H9 (cell line): Measurements from ENCODE around the gene HSD17B12. TPM values are rescaled to one million over a fixed set of nuclear protein-coding genes. Genes with fewer than 3 reads are reported as not detected.
A peak's percentile ranks its signal among the peaks of the same experiment; 100 is the strongest.

ENCODE experiments used
- DNase-seq: peaks from one replicate; pipeline ENCODE4 v3.0.0-alpha.2; 2017
- H2AFZ ChIP-seq: one replicate; pipeline ENCODE4 v1.6.1; 2013; ENCODE audit warnings: mild to moderate bottlenecking, low read length, control low read depth, moderate library complexity
- H2AK5ac ChIP-seq: 2 replicates; pipeline ENCODE4 v1.6.1; 2013; ENCODE audit warnings: low read length, control low read depth, mixed read lengths; ENCODE audit not compliant: insufficient read length
- H2BK120ac ChIP-seq: one replicate; pipeline ENCODE4 v1.6.1; 2013; ENCODE audit warnings: low read depth, mild to moderate bottlenecking, low read length, control low read depth, inconsistent platforms; ENCODE audit not compliant: poor library complexity, severe bottlenecking
- H2BK12ac ChIP-seq: 2 replicates; pipeline ENCODE4 v1.6.1; 2013; ENCODE audit warnings: low read length, control low read depth, mixed read lengths, low read depth; ENCODE audit not compliant: insufficient read length
- H2BK15ac ChIP-seq: 2 replicates; pipeline ENCODE4 v1.6.1; 2013; ENCODE audit warnings: low read depth, low read length, control low read depth
- H2BK20ac ChIP-seq: one replicate; pipeline ENCODE4 v1.6.1; 2013; ENCODE audit warnings: low read depth, mild to moderate bottlenecking, low read length, control low read depth, inconsistent platforms; ENCODE audit not compliant: poor library complexity, severe bottlenecking
- H2BK5ac ChIP-seq: 2 replicates; pipeline ENCODE4 v1.6.1; 2013; ENCODE audit warnings: low read length, control low read depth, mixed read lengths; ENCODE audit not compliant: insufficient read length
- H3K14ac ChIP-seq: 2 replicates; pipeline ENCODE4 v1.6.1; 2013; ENCODE audit warnings: low read length, control low read depth; ENCODE audit not compliant: insufficient read depth
- H3K18ac ChIP-seq: 2 replicates; pipeline ENCODE4 v1.6.1; 2013; ENCODE audit warnings: low read depth, mild to moderate bottlenecking, mixed read lengths, low read length, control low read depth; ENCODE audit not compliant: insufficient read length
- H3K23ac ChIP-seq: 2 replicates; pipeline ENCODE4 v1.6.1; 2013; ENCODE audit warnings: low read length, control low read depth, mixed read lengths, low read depth; ENCODE audit not compliant: insufficient read length
- H3K23me2 ChIP-seq: 2 replicates; pipeline ENCODE4 v1.6.1; 2013; ENCODE audit warnings: low read depth, mild to moderate bottlenecking, mixed read lengths, low read length, control low read depth; ENCODE audit not compliant: insufficient read length, poor library complexity, severe bottlenecking
- H3K27ac ChIP-seq: 2 replicates; pipeline ENCODE4 v1.5.1; 2013; ENCODE audit warnings: low read length, control low read depth, mixed read lengths, low read depth; ENCODE audit not compliant: insufficient read length
- H3K27me3 ChIP-seq: 2 replicates; pipeline ENCODE4 v1.6.1; 2013; ENCODE audit warnings: low read length, control low read depth, inconsistent platforms; ENCODE audit not compliant: insufficient read depth
- H3K4ac ChIP-seq: 2 replicates; pipeline ENCODE4 v1.6.1; 2013; ENCODE audit warnings: low read depth, mild to moderate bottlenecking, control low read depth, inconsistent platforms, low read length, moderate library complexity
- H3K4me1 ChIP-seq: 2 replicates; pipeline ENCODE4 v1.6.1; 2013; ENCODE audit warnings: low read length, control low read depth, inconsistent platforms; ENCODE audit not compliant: insufficient read depth
- H3K4me2 ChIP-seq: 2 replicates; pipeline ENCODE4 v1.6.1; 2013; ENCODE audit warnings: low read length, control low read depth, mixed read lengths; ENCODE audit not compliant: insufficient read length, insufficient read depth
- H3K56ac ChIP-seq: 2 replicates; pipeline ENCODE4 v1.6.1; 2013; ENCODE audit warnings: low read depth, mild to moderate bottlenecking, mixed read lengths, low read length, control low read depth; ENCODE audit not compliant: insufficient read length
- H3K79me1 ChIP-seq: 2 replicates; pipeline ENCODE4 v1.6.1; 2013; ENCODE audit warnings: low read depth, mild to moderate bottlenecking, moderate library complexity, low read length, control low read depth, inconsistent platforms; ENCODE audit not compliant: insufficient read depth, poor library complexity, severe bottlenecking
- H3K79me2 ChIP-seq: 2 replicates; pipeline ENCODE4 v1.6.1; 2013; ENCODE audit warnings: low read length, control low read depth, inconsistent platforms; ENCODE audit not compliant: insufficient read depth
- H3K9ac ChIP-seq: 2 replicates; pipeline ENCODE4 v1.6.1; 2013; ENCODE audit warnings: low read length, control low read depth, mixed read lengths; ENCODE audit not compliant: insufficient read length; ENCODE audit errors: extremely low read depth
- H3K9me3 ChIP-seq: one replicate; pipeline ENCODE4 v1.6.1; 2013; ENCODE audit warnings: low read depth, low read length, inconsistent platforms; ENCODE audit not compliant: control insufficient read depth
- H3T11ph ChIP-seq: one replicate; pipeline ENCODE4 v1.6.1; 2013; ENCODE audit warnings: mild to moderate bottlenecking, low read length, control low read depth, inconsistent platforms
- H4K20me1 ChIP-seq: one replicate; pipeline ENCODE4 v1.6.1; 2013; ENCODE audit not compliant: control insufficient read depth, insufficient read length, insufficient read depth
- H4K5ac ChIP-seq: 2 replicates; pipeline ENCODE4 v1.6.1; 2013; ENCODE audit warnings: low read depth, mild to moderate bottlenecking, mixed read lengths, low read length, control low read depth; ENCODE audit not compliant: insufficient read length
- H4K8ac ChIP-seq: replicated peaks from 2 replicates; pipeline ENCODE4 v1.6.1; 2013; ENCODE audit warnings: low read length, control low read depth, mixed read lengths, low read depth; ENCODE audit not compliant: insufficient read length
- H4K91ac ChIP-seq: 2 replicates; pipeline ENCODE4 v1.6.1; 2013; ENCODE audit warnings: low read depth, mild to moderate bottlenecking, moderate library complexity, mixed read lengths, low read length, control low read depth; ENCODE audit not compliant: insufficient read length
- H3K27ac Mint-ChIP-seq, 3 experiments: 2 replicates in 2 of 3; 3 replicates in 1 of 3; pipeline ENCODE4 v1.8.0; 2020 to 2021; ENCODE audit warnings: mixed read lengths in 3 of 3, mild to moderate bottlenecking in 1 of 3, moderate library complexity in 1 of 3
- H3K27me3 Mint-ChIP-seq: 2 replicates; pipeline ENCODE4 v1.8.0; 2021; ENCODE audit warnings: low read depth, mild to moderate bottlenecking, moderate library complexity, mixed read lengths
- H3K36me3 Mint-ChIP-seq, 3 experiments: 2 replicates in 2 of 3; 3 replicates in 1 of 3; pipeline ENCODE4 v1.8.0; 2020 to 2021; ENCODE audit warnings: low read depth in 3 of 3, mixed read lengths in 3 of 3; ENCODE audit not compliant: insufficient read depth in 1 of 3
- H3K4me1 Mint-ChIP-seq, 2 experiments: 2 replicates each; pipeline ENCODE4 v1.8.0; 2020; ENCODE audit warnings: mixed read lengths in 2 of 2
- H3K4me3 Mint-ChIP-seq, 2 experiments: 2 replicates in 1 of 2; 3 replicates in 1 of 2; pipeline ENCODE4 v1.8.0; 2020 to 2021; ENCODE audit warnings: mild to moderate bottlenecking in 2 of 2, mixed read lengths in 2 of 2, moderate library complexity in 1 of 2
- H3K9me3 Mint-ChIP-seq, 2 experiments: 2 replicates in 1 of 2; 3 replicates in 1 of 2; pipeline ENCODE4 v1.8.0; 2020; ENCODE audit warnings: mild to moderate bottlenecking in 2 of 2, mixed read lengths in 2 of 2, moderate library complexity in 1 of 2
- WGBS: extraction: QIAGEN DNeasy Blood & Tissue Kit; methylation state at CpG from one replicate; pipeline ENCODE4 v1.1.7; 2013; ENCODE audit warnings: missing lambda C conversion rate, low lambda C conversion rate, mixed read lengths; ENCODE audit not compliant: insufficient read length; ENCODE audit errors: extremely low coverage; 5-methylcytosine and 5-hydroxymethylcytosine counted together
- total RNA-seq: library from RNA; stranded (reverse); gene quantifications from 2 replicates; pipeline ENCODE4 v1.2.1, GENCODE V29; 2021
- TF ChIP-seq, protein P1 (sequence below): fragments of 200-600 bp; sonication (generic); conservative IDR thresholded peaks from 3 replicates; pipeline ENCODE4 v1.8.0; 2021; ENCODE audit warnings: antibody characterized with exemption, mild to moderate bottlenecking

The HSD17B12 gene
- total RNA-seq, 1 experiment from 2014 or later, result 111 TPM

DNA sequence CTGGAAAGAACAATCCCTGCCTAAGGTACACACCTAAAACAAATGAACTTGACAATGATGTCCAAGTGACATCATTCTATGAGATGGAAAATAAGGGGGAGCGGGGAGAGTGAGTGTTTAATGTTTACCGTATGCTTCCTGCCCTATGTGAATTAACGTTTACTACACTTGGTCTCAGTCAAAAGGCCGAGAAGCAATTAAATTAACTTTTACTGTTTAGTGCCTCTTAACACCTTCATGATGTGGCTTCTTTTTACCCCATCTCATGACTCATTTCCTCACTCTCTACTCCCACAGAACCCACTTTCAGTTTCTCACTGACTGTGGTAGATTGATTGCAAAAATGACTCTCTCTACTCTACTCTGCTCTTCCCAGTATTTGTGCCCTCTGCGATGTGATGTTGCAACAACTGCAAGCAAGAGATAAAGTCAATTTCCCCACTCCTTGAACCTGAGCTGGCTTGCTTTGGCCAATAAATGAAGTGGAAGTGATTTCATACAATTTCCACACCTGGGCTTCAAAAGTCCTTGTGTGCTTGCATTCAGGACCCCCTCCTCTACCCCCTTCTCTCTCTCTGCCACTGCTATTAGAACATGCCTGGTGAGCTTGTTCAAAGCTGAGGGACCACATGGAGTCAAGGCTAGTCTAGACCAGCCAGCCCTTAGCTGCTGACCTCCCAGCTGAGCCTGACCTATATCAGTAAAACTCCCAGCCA, 188.5 kb downstream of the HSD17B12 start:
- Mint-ChIP-seq H3K27ac (no peak overlapping the region), H3K36me3 (no peaks in the 10 kb centered on the region), H3K4me1 (no peaks in the 10 kb centered on the region), H3K27me3 (peaks cover 55% of the 10 kb centered on the region), H3K4me3 (no peak overlapping the region), H3K9me3 (no peaks in the 10 kb centered on the region)
- no peak overlapping the region for H2AFZ ChIP-seq
- no peak overlapping the region for H4K8ac ChIP-seq
- H2BK12ac ChIP-seq, result no peak overlapping the region
- no peak overlapping the region for H2BK5ac ChIP-seq
- WGBS, result no CpG with 5 or more reads among the region's 5 CpGs
- no peak overlapping the region for H3K14ac ChIP-seq
- H4K91ac ChIP-seq, result no peak overlapping the region
- no peak overlapping the region for H2BK120ac ChIP-seq
- H3K4ac ChIP-seq, result no peak overlapping the region
- no peaks in the 10 kb centered on the region for H4K20me1 ChIP-seq
- no peaks in the 10 kb centered on the region for H3K79me2 ChIP-seq
- H3K18ac ChIP-seq, result no peak overlapping the region
- H3K79me1 ChIP-seq, result no peaks in the 10 kb centered on the region
- peak overlapping the region; percentile 63 for H4K5ac ChIP-seq
- no peak overlapping the region for H3K56ac ChIP-seq
- no peak overlapping the region for H2AK5ac ChIP-seq
- no peak overlapping the region for H2BK15ac ChIP-seq
- no peak overlapping the region for H3K23ac ChIP-seq
- no peaks in the 10 kb centered on the region; the same call in 1 of the 2 replicates for H3K27me3 ChIP-seq
- H3K23me2 ChIP-seq, result no peaks in the 10 kb centered on the region
- no peak overlapping the region for H3K9ac ChIP-seq
- H3K27ac ChIP-seq, result no peak overlapping the region
- H2BK20ac ChIP-seq, result no peak overlapping the region
- no peak overlapping the region for H3T11ph ChIP-seq
- H3K4me2 ChIP-seq, result no peak overlapping the region
- TF ChIP-seq, protein P1, sequence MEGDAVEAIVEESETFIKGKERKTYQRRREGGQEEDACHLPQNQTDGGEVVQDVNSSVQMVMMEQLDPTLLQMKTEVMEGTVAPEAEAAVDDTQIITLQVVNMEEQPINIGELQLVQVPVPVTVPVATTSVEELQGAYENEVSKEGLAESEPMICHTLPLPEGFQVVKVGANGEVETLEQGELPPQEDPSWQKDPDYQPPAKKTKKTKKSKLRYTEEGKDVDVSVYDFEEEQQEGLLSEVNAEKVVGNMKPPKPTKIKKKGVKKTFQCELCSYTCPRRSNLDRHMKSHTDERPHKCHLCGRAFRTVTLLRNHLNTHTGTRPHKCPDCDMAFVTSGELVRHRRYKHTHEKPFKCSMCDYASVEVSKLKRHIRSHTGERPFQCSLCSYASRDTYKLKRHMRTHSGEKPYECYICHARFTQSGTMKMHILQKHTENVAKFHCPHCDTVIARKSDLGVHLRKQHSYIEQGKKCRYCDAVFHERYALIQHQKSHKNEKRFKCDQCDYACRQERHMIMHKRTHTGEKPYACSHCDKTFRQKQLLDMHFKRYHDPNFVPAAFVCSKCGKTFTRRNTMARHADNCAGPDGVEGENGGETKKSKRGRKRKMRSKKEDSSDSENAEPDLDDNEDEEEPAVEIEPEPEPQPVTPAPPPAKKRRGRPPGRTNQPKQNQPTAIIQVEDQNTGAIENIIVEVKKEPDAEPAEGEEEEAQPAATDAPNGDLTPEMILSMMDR, result no peak
- no peak for DNase-seq
- H3K4me1 ChIP-seq, result no peaks in the 10 kb centered on the region
- H3K9me3 ChIP-seq, result no peaks in the 10 kb centered on the region
